Activated CD4-positive, alpha-beta T cell treated with anti-CD3 and anti-CD28 coated beads, Interleukin-2, amount 50 U/mL, for 48 hours (primary cell): Measurements from ENCODE around the gene TMEM191B.
A peak's percentile ranks its signal among the peaks of the same experiment; 100 is the strongest.
"Not testable (repeated sequence)": the region's sequence is repeated elsewhere in the genome, so short reads cannot be mapped to it uniquely, and the experiment has no call there.

Experiments used
- DNase-seq, 2 experiments: peaks; one replicate each; pipeline ENCODE4 v3.0.0-alpha.2; 2020

The TMEM191B gene

GRCh38 chr22:18558939-18559338, 31.3 kb downstream of the TMEM191B start:
- not testable (repeated sequence) for DNase-seq

- DNase-seq, result not testable (repeated sequence)
These were observed 32.7 kb downstream of the TMEM191B start for GRCh38 chr22:18560099-18560974.

GRCh38 chr22:18570509-18571246, 43.1 kb downstream of the TMEM191B start:
- not testable (repeated sequence) for DNase-seq

- not testable (repeated sequence) for DNase-seq
These were observed 46.0 kb downstream of the TMEM191B start for GRCh38 chr22:18573483-18574164.

- not testable (repeated sequence) for DNase-seq
These were observed 47.0 kb downstream of the TMEM191B start for GRCh38 chr22:18574555-18574954.

- DNase-seq, result not testable (repeated sequence)
These were observed 48.1 kb downstream of the TMEM191B start for GRCh38 chr22:18575686-18576085.

- not testable (repeated sequence) for DNase-seq
These were observed 49.7 kb downstream of the TMEM191B start for GRCh38 chr22:18577090-18577818.

GRCh38 chr22:18577847-18578246, 50.2 kb downstream of the TMEM191B start:
- peak; percentile 20 to 24 for DNase-seq
